Vagina (tissue), 2 donors: Measurements from ENCODE around the gene CARD10. TPM values are rescaled to one million over a fixed set of nuclear protein-coding genes. Genes with fewer than 3 reads are reported as not detected.
"Not testable (repeated sequence)": the region's sequence is repeated elsewhere in the genome, so short reads cannot be mapped to it uniquely, and the experiment has no call there.

Experiments used
- DNase-seq, 2 donors: peaks; one replicate each; pipeline ENCODE4 v3.0.0-alpha.2; 2017; ENCODE audit errors: extremely low spot score in 2 of 2
- H3K27ac ChIP-seq: fragments of 200-600 bp; sonication (generic); one replicate; pipeline ENCODE4 v1.5.1; 2019
- H3K27me3 ChIP-seq: fragments of 200-600 bp; sonication (generic); one replicate; pipeline ENCODE4 v1.5.1; 2019
- H3K36me3 ChIP-seq, 2 donors: fragments of 200-600 bp; sonication (generic); one replicate each; pipeline ENCODE4 v1.5.1; 2017 to 2019
- H3K4me1 ChIP-seq: fragments of 200-600 bp; sonication (generic); one replicate; pipeline ENCODE4 v1.5.1; 2019
- H3K4me3 ChIP-seq, 2 donors: fragments of 200-600 bp; sonication (generic); 1 replicate in 1 of 2; 2 replicates in 1 of 2; pipeline ENCODE4 v1.5.1; 2016 to 2019
- H3K9me3 ChIP-seq: fragments of 200-600 bp; sonication (generic); one replicate; pipeline ENCODE4 v1.5.1; 2019
- POLR2A ChIP-seq, 2 donors: fragments of 450-650 bp; IDR thresholded peaks; one replicate each; pipeline ENCODE4 v1.6.1; 2017; ENCODE audit warnings: antibody characterized with exemption in 2 of 2, mild to moderate bottlenecking in 2 of 2, moderate library complexity in 2 of 2
- POLR2AphosphoS5 ChIP-seq, 2 donors: sonication (generic); formaldehyde crosslinking; IDR thresholded peaks; one replicate each; pipeline ENCODE4 v1.9.0; 2017; ENCODE audit warnings: antibody characterized with exemption in 2 of 2, mild to moderate bottlenecking in 2 of 2, low read depth in 1 of 2; ENCODE audit not compliant: insufficient read depth in 1 of 2
- intact Hi-C: fragments of 100-400 bp; cut with DNase I; formaldehyde crosslinking; loops from one replicate; pipeline ENCODE4 v1.15.1; 2023
- total RNA-seq: library from RNA; depleted of rRNA; stranded (reverse); fragments of >200 nt; gene quantifications from one replicate; pipeline ENCODE4 v1.2.3, GENCODE V29; 2016
- TF ChIP-seq, protein P1 (sequence below), 3 experiments: fragments of 450-650 bp in 2 of 3; fragments of 200-600 bp in 1 of 3; sonication (generic) in 1 of 3; IDR thresholded peaks; one replicate each; pipeline ENCODE4 v1.5.1; 2017 to 2019; ENCODE audit warnings: antibody characterized with exemption in 3 of 3, mild to moderate bottlenecking in 2 of 3, moderate library complexity in 2 of 3

The CARD10 gene
- total RNA-seq, 1 donor from 2014 or later: 11.0 TPM

DNA sequence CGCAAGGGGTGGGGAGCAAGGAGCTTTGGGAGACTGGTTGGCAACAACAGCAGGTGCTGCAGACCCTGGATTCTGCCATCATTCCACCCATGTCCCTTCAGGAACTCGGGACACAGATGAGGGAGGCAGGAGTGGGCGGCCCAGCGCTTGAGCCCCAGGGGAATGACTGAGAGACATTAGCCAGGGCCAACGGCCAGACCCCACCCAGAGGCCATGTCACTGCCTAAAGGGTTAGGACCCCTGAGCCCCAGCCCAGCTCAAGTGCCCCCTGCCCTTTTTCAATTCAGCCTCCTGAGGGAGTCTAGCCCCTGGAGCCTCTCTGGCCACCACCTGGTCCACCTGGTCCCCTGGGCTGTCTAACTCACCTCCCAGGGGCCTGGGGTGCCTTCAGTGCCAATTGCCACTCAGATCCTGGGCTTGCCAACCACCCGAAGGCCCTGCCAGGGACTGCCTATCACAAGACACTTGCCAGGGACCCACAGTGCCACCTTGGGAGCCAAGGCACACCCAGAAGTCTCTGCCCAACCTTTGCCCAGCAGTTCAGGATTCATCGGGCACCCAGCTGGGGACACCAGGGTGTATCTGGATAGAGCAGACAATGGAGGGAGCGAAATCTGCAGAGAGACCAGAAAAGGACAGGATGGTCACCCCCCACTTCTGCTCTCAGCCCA is 49.7 kb downstream of the CARD10 start:
- no peaks in the 10 kb centered on the region for H3K4me1 ChIP-seq
- no peak for DNase-seq
- no peaks in the 10 kb centered on the region for H3K27me3 ChIP-seq
- H3K27ac ChIP-seq: no peak overlapping the region
- no peak overlapping the region for H3K4me3 ChIP-seq
- H3K9me3 ChIP-seq: no peaks in the 10 kb centered on the region
- TF ChIP-seq POLR2AphosphoS5 (IDR thresholded peaks at IDR 0.05; ENCODE audit: insufficient read depth in 1 of 2, low read depth in 1 of 2) (no peak), POLR2A (IDR thresholded peaks at IDR 0.05) (no peak)
- TF ChIP-seq, protein P1, sequence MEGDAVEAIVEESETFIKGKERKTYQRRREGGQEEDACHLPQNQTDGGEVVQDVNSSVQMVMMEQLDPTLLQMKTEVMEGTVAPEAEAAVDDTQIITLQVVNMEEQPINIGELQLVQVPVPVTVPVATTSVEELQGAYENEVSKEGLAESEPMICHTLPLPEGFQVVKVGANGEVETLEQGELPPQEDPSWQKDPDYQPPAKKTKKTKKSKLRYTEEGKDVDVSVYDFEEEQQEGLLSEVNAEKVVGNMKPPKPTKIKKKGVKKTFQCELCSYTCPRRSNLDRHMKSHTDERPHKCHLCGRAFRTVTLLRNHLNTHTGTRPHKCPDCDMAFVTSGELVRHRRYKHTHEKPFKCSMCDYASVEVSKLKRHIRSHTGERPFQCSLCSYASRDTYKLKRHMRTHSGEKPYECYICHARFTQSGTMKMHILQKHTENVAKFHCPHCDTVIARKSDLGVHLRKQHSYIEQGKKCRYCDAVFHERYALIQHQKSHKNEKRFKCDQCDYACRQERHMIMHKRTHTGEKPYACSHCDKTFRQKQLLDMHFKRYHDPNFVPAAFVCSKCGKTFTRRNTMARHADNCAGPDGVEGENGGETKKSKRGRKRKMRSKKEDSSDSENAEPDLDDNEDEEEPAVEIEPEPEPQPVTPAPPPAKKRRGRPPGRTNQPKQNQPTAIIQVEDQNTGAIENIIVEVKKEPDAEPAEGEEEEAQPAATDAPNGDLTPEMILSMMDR (IDR thresholded peaks at IDR 0.05): no peak
- intact Hi-C loops: no loop called here
- no peaks in the 10 kb centered on the region for H3K36me3 ChIP-seq

DNA sequence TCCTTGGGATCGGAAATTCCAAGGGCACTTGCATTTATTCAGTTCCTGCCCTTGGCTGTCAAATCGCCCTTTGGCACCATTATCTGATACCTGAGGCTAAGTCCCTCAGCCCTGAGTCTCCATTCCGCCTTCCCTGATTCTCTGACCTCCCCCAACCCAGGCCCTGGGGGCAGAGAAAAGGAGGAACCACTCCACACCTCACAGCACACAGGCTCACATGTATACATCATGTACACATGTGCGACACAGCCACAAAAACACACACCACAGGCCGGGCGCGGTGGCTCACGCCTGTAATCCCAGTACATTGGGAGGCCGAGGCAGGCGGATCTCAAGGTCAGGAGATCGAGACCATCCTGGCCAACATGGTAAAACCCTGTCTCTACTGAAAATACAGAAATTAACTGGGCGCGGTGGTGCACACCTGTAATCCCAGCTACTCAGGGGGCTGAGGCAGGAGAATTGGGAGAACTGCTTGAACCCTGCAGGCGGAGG is 51.0 kb downstream of the CARD10 start:
- H3K4me3 ChIP-seq, H3K27ac ChIP-seq, H3K36me3 ChIP-seq, H3K4me1 ChIP-seq, H3K27me3 ChIP-seq, H3K9me3 ChIP-seq, intact Hi-C loops, DNase-seq: not testable (repeated sequence)

DNA sequence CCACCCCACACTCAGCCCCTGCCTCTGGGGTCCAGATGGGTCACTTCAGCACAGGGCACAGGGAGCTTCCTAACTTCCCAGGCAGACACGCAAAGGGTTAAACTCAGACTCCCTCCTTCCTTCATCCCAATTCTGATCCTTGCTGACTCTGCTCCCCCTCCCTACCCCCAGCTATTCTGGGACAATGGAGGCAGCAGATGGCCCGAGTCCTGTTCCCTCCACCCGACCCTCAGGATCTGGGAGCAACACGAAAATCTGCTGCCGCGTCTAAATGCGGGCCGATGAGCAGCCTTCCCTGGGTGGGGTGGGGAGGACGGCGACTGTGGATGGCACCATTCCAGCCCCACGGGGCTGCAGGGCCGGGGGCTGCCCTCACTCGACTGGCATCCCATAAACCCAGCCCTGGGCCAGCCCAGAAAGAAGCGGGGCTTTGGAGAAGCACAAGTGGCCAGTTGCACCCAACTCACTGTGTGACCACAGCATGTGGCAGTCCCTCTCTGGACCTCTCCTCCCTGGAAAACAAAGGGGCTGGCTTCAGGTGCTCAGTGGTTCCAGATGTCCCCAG is 51.7 kb downstream of the CARD10 start:
- Histone ChIP-seq H3K9me3 (no peaks in the 10 kb centered on the region), H3K4me3 (no peak overlapping the region), H3K27me3 (no peaks in the 10 kb centered on the region), H3K36me3 (no peaks in the 10 kb centered on the region), H3K4me1 (no peaks in the 10 kb centered on the region), H3K27ac (no peak overlapping the region)
- no peak for DNase-seq
- TF ChIP-seq POLR2A (IDR thresholded peaks at IDR 0.05) (no peak), POLR2AphosphoS5 (IDR thresholded peaks at IDR 0.05; ENCODE audit: insufficient read depth in 1 of 2, low read depth in 1 of 2) (no peak)
- TF ChIP-seq, protein P1 (IDR thresholded peaks at IDR 0.05): no peak
- intact Hi-C loops: no loop called here

DNA sequence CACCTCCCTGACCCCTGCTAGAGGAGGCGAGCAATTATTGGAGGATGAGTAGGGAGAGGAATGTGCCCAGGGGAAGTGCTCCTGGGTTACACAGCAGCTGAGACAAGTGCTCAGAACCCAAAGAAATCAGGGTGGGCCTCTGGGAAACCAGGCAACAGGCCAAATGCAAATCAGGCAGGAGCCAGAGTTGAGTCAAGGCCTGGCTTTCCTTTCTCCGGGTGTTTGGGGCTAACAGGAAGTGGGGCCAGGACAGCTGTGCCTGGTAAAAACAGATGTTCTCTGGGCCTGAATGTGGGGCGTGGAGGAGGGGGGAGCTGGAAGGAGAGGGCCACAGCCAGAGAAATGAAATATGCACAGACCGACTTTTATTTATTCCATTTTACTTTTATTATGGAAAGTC is 55.0 kb downstream of the CARD10 start:
- no peaks in the 10 kb centered on the region for H3K36me3 ChIP-seq
- no peaks in the 10 kb centered on the region for H3K4me1 ChIP-seq
- DNase-seq: no peak
- no peaks in the 10 kb centered on the region for H3K27me3 ChIP-seq
- TF ChIP-seq POLR2AphosphoS5 (IDR thresholded peaks at IDR 0.05; ENCODE audit: insufficient read depth in 1 of 2, low read depth in 1 of 2) (no peak), POLR2A (IDR thresholded peaks at IDR 0.05) (no peak)
- TF ChIP-seq, protein P1 (IDR thresholded peaks at IDR 0.05): no peak
- H3K9me3 ChIP-seq: no peaks in the 10 kb centered on the region
- no peak overlapping the region for H3K4me3 ChIP-seq
- intact Hi-C loops: no loop called here
- H3K27ac ChIP-seq: no peak overlapping the region

DNA sequence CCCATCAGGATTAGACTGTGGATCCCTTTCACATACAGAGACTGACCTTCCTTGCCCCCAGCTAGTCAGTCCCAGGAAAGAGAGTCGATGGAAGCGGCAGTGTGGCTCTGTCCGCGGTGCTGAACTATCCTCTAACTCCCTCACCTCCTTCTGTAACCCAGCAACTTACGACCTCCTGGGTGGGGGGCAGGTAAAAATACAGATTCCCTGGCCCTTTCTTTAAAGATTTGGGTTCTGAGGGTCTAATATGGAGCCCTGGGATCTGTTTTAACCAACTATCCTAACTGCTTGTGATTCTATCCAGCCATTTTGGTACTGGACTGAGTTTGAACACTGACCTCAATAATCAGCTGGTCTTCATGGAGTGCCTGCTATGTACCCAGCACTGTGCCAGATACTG is 56.2 kb downstream of the CARD10 start:
- Histone ChIP-seq H3K27ac (no peak overlapping the region), H3K9me3 (no peaks in the 10 kb centered on the region), H3K4me3 (no peak overlapping the region), H3K4me1 (no peaks in the 10 kb centered on the region), H3K36me3 (no peaks in the 10 kb centered on the region), H3K27me3 (no peaks in the 10 kb centered on the region)
- intact Hi-C loops: no loop called here
- no peak for DNase-seq
- TF ChIP-seq, protein P1 (IDR thresholded peaks at IDR 0.05): no peak
- TF ChIP-seq POLR2A (IDR thresholded peaks at IDR 0.05): no peak
- TF ChIP-seq POLR2AphosphoS5 (IDR thresholded peaks at IDR 0.05; ENCODE audit: insufficient read depth in 1 of 2, low read depth in 1 of 2): no peak
